Stimulated activated CD4-positive, alpha-beta T cell treated with anti-CD3 and anti-CD28 coated beads, Interleukin-2, amount 100 ng/mL, for 4 hours (primary cell): ENCODE measurements around the gene OTUD3.
"Not testable (repeated sequence)": the region's sequence is repeated elsewhere in the genome, so short reads cannot be mapped to it uniquely, and the experiment has no call there.

ENCODE experiments used
- DNase-seq: peaks from one replicate; pipeline ENCODE4 v3.0.0-alpha.2; 2020; ENCODE audit warnings: low read depth

Gene OTUD3, protein sequence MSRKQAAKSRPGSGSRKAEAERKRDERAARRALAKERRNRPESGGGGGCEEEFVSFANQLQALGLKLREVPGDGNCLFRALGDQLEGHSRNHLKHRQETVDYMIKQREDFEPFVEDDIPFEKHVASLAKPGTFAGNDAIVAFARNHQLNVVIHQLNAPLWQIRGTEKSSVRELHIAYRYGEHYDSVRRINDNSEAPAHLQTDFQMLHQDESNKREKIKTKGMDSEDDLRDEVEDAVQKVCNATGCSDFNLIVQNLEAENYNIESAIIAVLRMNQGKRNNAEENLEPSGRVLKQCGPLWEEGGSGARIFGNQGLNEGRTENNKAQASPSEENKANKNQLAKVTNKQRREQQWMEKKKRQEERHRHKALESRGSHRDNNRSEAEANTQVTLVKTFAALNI

DNA sequence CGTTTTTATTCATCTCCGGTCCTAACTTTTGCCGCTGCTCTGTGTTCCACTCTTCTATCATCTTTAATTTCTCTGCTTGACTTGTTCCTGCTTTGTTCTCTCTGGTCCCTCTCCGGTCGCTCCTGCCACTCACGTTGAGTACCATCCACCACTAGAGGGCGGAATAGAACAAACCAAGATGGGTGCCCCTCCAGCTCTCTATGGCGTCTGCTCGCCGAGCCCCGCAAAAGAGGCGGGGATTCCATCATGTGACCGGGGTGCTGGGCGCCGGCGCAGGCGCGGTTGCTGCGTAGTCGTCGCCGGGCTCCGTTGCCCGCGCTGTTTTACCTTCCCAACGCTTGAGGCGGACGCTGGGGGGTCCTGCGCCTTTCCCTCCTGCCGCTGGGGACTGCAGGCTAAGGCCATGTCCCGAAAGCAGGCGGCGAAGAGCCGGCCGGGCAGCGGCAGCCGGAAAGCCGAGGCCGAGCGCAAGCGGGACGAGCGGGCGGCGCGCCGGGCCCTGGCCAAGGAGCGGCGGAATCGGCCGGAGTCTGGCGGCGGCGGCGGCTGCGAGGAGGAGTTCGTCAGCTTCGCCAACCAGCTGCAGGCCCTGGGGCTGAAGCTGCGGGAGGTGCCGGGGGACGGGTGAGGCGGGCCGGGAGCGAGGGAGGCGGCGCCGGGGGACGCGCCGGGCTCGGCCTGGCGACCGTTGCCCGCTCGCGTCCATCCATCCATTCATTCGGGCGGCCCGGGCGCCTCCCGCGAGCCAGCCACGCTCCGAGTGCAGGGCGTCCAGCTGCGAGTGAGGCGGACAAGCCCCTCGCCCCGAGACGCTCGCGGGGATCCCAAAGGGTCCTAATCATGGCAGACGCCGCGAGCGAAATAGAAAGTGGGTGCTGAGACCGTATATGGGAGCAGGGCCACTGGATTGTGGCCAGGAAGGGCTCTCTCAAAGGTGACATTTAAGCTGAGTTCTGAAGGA lies at the start of gene OTUD3:
TSS of gene OTUD3 (plus strand) at position 285 of the 961 bp plus-strand sequence. CDS start at position 404, 119 bp downstream.
- peak; percentile 96 for DNase-seq

- no peak for DNase-seq
These were observed 46.6 kb upstream of the OTUD3 start for GRCh38 chr1:19835578-19835977.

- DNase-seq = no peak
These were observed 44.3 kb upstream of the OTUD3 start for GRCh38 chr1:19837866-19838265.

DNA sequence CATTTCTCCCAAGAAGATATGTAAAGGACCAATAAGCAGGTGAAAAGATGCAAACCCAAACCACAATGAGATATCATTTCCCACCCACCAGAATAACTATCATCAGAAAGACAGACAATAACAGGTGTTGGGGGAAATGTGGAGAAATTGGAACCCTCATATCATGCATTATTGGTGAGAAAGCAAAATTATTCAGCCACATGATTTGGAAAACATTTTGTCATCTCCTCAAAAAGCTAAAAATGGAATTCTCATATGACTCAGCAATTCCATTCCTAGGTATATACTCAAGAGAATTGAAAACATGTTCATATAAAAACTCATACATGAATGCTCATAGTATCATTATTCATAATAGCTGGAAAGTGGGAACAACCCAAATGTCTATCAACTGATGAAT lies 42.0 kb upstream of the OTUD3 start:
- no peak for DNase-seq

GRCh38 chr1:19844731-19845495 lies 37.3 kb upstream of the OTUD3 start:
- DNase-seq = no peak

DNA sequence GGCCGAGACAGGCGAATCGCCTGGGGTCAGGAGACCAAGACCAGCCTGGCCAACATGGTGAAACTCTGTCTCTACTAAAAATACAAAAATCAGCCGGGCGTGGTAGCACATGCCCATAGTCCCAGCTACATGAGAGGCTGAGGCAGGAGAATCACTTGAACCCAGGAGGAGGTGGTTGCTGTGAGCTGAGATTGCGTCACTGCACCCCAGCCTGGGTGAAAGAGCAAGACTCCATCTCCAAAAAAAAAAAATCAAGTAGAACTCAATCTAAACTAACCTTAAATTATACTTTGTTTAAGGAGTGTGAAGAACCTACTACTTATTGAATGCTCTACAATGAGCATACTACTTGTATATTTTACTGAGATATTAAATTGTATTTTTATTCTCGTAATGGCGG lies 36.6 kb upstream of the OTUD3 start:
- DNase-seq = no peak

DNA sequence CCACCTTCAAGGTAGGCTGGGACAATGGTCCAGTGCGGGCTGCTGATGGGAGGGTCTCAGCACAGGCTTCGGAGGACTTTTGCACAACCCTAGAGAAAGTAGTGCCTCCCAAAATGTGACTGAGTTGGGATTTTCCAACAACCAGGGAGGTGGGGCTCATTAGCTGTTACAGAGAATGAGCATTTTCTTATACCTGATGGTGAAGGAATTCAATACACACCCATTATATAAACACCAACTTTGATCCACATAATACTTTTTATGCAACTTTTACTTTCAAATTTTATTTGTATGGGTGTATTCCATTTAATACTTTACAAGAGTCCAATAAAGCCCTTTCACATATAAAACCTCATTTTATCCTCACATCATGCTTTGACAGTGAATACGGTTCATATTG lies 35.9 kb upstream of the OTUD3 start:
- DNase-seq = no peak

GRCh38 chr1:19847334-19847733 lies 34.9 kb upstream of the OTUD3 start:
- DNase-seq = not testable (repeated sequence)

DNA sequence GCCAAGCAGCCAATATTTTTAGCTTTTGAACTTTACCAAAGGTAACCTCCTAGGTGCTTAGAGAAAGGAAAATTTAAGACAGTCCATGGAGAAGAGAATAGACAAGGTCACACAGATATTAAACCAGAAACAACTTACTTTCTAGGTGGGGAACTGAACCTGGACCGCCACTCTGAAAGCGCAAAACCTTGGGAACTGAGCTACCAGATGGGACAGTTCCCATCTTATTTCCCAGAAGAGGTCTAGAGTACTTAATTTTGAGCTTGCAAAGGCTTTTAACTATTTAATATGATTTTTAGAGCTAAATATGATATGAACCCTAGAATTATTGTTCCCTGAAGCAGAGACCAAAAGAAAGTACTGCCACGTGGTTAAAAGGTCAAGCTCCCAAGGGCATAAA lies 32.9 kb upstream of the OTUD3 start:
- not testable (repeated sequence) for DNase-seq

DNA sequence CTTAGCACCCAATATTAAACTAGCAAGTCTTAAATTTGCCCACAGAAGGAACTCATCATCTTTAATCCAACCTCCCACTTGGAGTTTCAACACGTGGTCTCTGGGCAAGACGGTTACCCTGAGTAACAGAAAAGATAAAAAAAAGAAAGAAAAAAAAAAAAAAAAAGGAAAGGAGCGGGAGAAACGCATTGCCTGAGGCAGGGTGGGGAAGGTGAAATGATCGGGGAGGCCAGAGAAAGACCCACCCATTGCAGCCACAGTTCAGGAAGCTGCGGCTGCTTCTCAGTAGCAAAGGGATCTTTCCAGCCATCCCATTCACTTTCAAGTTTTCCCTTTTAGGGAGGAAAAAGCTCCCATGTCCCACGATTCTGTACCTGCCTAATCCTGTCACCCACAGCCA lies 32.0 kb upstream of the OTUD3 start:
- DNase-seq = no peak

GRCh38 chr1:19852036-19852435 lies 30.2 kb upstream of the OTUD3 start:
- no peak for DNase-seq

- DNase-seq = no peak
These were observed 27.3 kb upstream of the OTUD3 start for GRCh38 chr1:19854866-19855265.

DNA sequence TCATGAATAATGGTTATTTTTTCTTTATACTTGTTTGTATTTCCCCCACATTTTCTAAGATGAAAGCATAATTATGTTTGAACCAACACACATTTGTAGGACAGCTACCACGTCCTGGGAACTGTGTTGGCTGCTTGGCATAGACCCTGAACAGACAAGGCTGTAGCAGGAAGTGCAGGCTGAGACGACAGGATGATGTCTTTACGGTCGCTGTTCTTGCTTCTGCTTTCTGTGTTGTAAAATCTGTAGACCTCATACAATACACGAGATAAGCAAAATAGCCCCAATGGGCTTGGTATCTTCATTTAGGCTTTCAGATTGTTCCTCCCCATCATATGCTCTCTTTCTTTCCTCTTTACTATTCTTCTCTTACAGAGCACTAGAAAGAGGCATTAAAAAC lies 23.3 kb upstream of the OTUD3 start:
- no peak for DNase-seq

DNA sequence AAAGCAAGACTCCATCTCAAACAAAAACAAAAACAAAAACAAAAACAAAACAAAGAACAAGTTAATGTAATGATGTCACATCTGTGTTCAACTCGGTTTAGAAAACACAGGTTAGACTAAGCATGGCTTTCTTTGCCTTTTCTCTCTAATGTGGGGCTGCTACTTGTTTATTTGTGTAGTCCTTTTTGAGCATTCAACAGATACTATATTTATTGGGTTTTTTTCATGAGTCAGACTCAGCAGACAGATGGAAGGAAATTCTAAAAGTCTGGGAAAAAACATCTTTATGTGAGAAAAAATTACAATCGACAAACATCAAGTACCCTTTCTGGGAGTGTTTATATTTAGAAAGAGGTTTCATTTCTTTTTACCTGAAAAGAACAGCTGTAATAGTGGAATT lies 22.3 kb upstream of the OTUD3 start:
- DNase-seq = no peak

DNA sequence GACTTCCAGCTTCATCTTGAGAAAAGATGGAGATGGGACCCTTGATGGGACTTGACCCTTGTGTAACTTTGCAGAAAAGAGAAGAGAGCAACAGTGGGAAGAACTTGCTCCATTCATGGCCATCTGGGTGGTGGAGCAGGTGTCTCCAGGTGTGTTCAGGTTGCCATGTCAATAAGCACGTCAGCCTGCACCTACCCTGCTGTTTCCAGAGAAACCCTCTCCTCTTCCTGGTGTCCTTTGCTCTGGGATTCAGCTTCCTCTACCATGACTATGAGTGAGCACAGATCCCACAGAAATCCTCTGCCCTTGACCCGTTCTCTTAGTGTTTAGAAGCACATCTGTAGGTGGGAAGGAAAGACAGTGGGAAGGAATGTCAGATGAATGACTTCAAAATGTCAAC lies 21.8 kb upstream of the OTUD3 start:
- DNase-seq = no peak

DNA sequence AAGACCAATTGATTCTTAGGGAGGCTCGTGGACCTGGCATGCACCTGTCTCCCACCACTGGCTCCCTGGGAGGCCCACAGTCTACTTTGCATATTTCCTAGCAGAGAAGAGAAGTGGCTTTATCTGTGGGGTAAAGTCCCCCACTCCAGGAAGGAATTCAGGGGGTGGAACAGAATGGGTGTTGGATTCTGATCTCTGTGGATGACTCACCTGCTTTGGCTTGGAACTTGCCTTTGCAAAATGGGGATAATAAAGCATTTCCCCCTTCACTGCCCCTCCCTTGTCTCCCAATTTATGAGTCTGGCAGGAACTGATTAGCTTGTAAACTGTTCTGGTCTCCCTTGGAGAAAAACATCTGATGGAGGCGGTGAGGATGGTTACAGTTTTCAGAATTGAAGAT lies 21.2 kb upstream of the OTUD3 start:
- DNase-seq = no peak

- no peak for DNase-seq
These were observed 20.2 kb upstream of the OTUD3 start for GRCh38 chr1:19861842-19862530.

GRCh38 chr1:19862944-19863343 lies 19.3 kb upstream of the OTUD3 start:
- no peak for DNase-seq

GRCh38 chr1:19864570-19865160 lies 17.5 kb upstream of the OTUD3 start:
- DNase-seq = no peak

DNA sequence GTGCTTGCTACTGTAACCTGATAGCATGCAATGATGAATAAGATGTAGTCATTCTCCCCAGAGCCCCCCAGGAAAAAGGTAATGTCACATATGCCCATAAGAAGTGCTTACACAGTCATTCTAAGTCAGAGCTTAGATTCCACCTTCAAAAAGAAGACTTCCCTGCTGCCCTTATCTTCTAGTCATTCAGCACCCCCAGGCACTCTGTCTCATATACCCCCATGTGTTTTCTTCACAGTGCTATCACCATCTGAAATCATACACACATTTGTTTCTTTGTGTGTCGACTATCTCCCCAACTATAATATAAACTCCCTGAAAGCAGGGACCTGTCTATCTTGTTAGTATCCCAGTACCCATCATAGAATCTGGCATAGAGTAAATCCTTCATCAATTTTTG lies 16.2 kb upstream of the OTUD3 start:
- DNase-seq = no peak

GRCh38 chr1:19866758-19867157 lies 15.4 kb upstream of the OTUD3 start:
- no peak for DNase-seq
